ENCODE data around the gene UBA1. TPM values are rescaled to one million over a fixed set of nuclear protein-coding genes. Genes with fewer than 3 reads are reported as not detected.

Gene UBA1
- total and polyA plus RNA-seq, 2 of the 8 experiments (the other 6 are each of a cell fraction or from before 2014, with no cell fraction given), result 313 to 458 TPM

- Histone ChIP-seq H2AFZ (ENCODE audit: low read length) (no peak overlapping the region), H3K18ac (ENCODE audit: extremely low read depth, low read length) (no peak overlapping the region), H3K4me3 (ENCODE audit: extremely low read depth in 1 of 4, insufficient read depth in 2 of 4, low read depth in 3 of 4, low read length in 4 of 4) (no peak overlapping the region), H2BK20ac (ENCODE audit: low read length) (no peak overlapping the region), H3K9me3 (ENCODE audit: insufficient read depth in 2 of 2, low read depth in 1 of 2, low read length in 1 of 2) (no peaks in the 10 kb centered on the region), H2BK5ac (ENCODE audit: low read depth, low read length) (no peak overlapping the region), H3K27me3 (replicated peaks in 1 of 4; ENCODE audit: control insufficient read depth in 3 of 4, extremely low read depth in 1 of 4, insufficient read depth in 3 of 4, low read length in 3 of 4) (no peaks in the 10 kb centered on the region), H3K36me3 (ENCODE audit: control insufficient read depth in 2 of 4, insufficient read depth in 4 of 4, low read length in 3 of 4) (peaks cover 48 to 96% (median 79%) of the 10 kb centered on the region in 4 experiments; a peak in 7 of 8 replicates), H3K9ac (replicated peaks in 1 of 4; ENCODE audit: extremely low read depth in 1 of 4, low read depth in 3 of 4, low read length in 3 of 4) (no peak overlapping the region), H3K23ac (ENCODE audit: insufficient read length) (no peak overlapping the region), H3K27ac (ENCODE audit: low read depth, low read length) (no peak overlapping the region), H4K5ac (ENCODE audit: insufficient read length, low read depth, low read length) (no peak overlapping the region), H4K91ac (replicated peaks; ENCODE audit: insufficient read length, low read length) (no peak overlapping the region), H4K20me1 (replicated peaks in 1 of 2; ENCODE audit: control insufficient read depth in 1 of 2, insufficient read depth in 2 of 2, low read length in 2 of 2) (peaks cover 0 to 17% of the 10 kb centered on the region in 2 experiments), H3K79me2 (ENCODE audit: control insufficient read depth in 1 of 2, insufficient read depth in 2 of 2, low read length in 2 of 2) (no peaks in the 10 kb centered on the region; a peak in 1 of 4 replicates), H3K4me2 (ENCODE audit: insufficient read depth in 1 of 2, low read depth in 2 of 2, low read length in 2 of 2) (no peak overlapping the region), H2AK5ac (ENCODE audit: low read depth, low read length) (no peak overlapping the region), H2BK120ac (replicated peaks; ENCODE audit: low read depth, low read length) (no peak overlapping the region), H3K56ac (replicated peaks; ENCODE audit: insufficient read length, low read depth, low read length) (no peak overlapping the region), H4K8ac (ENCODE audit: extremely low read depth, insufficient read depth, low read length) (no peak overlapping the region), H3K4me1 (replicated peaks in 1 of 4; ENCODE audit: control insufficient read depth in 3 of 4, insufficient read depth in 4 of 4, low read length in 3 of 4) (no peaks in the 10 kb centered on the region), H2BK15ac (ENCODE audit: low read length) (no peak overlapping the region), H3K14ac (ENCODE audit: insufficient read length) (no peak overlapping the region), H3K23me2 (ENCODE audit: low read depth, low read length) (no peaks in the 10 kb centered on the region), H2BK12ac (ENCODE audit: low read depth, low read length) (no peak overlapping the region), H3K4ac (replicated peaks; ENCODE audit: insufficient read length, low read depth, low read length) (no peak overlapping the region), H3K79me1 (ENCODE audit: low read depth, low read length) (no peaks in the 10 kb centered on the region; the same call in 1 of the 2 replicates)
- WGBS, 2 experiments (ENCODE audit: extremely low coverage in 1 of 2, insufficient coverage in 1 of 2, insufficient read length in 1 of 2, insufficient replicate concordance in 2 of 2, low coverage in 1 of 2, low lambda C conversion rate in 2 of 2, missing lambda C conversion rate in 1 of 2), result 67% methylated on average over 1 of the region's 3 CpGs; no CpG with 5 or more reads in 1 of the 2 experiments
- DNase-seq (ENCODE audit: low read depth in 1 of 2, low spot score in 2 of 2) (no peak), FAIRE-seq (no peak)
- ChIA-PET POLR2A (ENCODE audit: partially characterized antibody) (interaction anchor here (1.2 to 6.7 kb wide), 4 partner anchors 11 to 23 kb away, joined by 3 to 63 read pairs (median 4); partner anchors contain the start of gene CDK16), CTCF (ENCODE audit: partially characterized antibody) (interaction anchor here (1.0 kb wide), 1 partner anchor 12 kb away, joined by 3 read pairs; the partner anchor contains the start of gene CDK16)
- no peak for TF ChIP-seq ATF2 (IDR thresholded peaks at IDR 0.05; ENCODE audit: low read length)
- no peak for TF ChIP-seq CTCF (IDR thresholded peaks at IDR 0.05; ENCODE audit: control extremely low read depth in 1 of 3, insufficient read depth in 1 of 3, low read depth in 1 of 3, low read length in 3 of 3)
- TF ChIP-seq EZH2 (IDR thresholded peaks at IDR 0.05; ENCODE audit: low read depth, low read length, severe bottlenecking), result no peak
- no peak for TF ChIP-seq RNF2 (IDR thresholded peaks at IDR 0.05; ENCODE audit: borderline replicate concordance, low read depth, low read length, missing control alignments, poor library complexity, severe bottlenecking)
- TF ChIP-seq BCL11A (IDR thresholded peaks at IDR 0.05; ENCODE audit: low read depth in 2 of 2, low read length in 2 of 2), result no peak
- TF ChIP-seq TAF1 (IDR thresholded peaks at IDR 0.05; ENCODE audit: low read depth, low read length), result no peak
- TF ChIP-seq MAFK (IDR thresholded peaks at IDR 0.05; ENCODE audit: low read depth, low read length), result no peak
- TF ChIP-seq POLR2AphosphoS5 (IDR thresholded peaks at IDR 0.05; ENCODE audit: low read depth, low read length), result no peak
Observed at GRCh38 chrX:47206316-47206715, 12.7 kb downstream of the UBA1 start.

Measured in H1 (cell line).